Subcutaneous adipose tissue (tissue), 4 donors: ENCODE results near the gene CADPS. TPM values are rescaled to one million over a fixed set of nuclear protein-coding genes. Genes with fewer than 3 reads are reported as not detected.

Experiments used
- CTCF ChIP-seq: fragments of 450-650 bp; IDR thresholded peaks from one replicate; pipeline ENCODE4 v1.5.1; 2016; ENCODE audit warnings: low read depth, mild to moderate bottlenecking, control low read depth, antibody characterized with exemption, moderate library complexity
- total RNA-seq, 4 donors: library from RNA; depleted of rRNA; stranded (reverse); fragments of >200 nt; gene quantifications; one replicate each; pipeline ENCODE4 v1.1.0, GENCODE V29; 2016

Gene CADPS
- 10 to 100 TPM in 1 of 4 donors, 1 to 10 TPM in 1, not detected in 2; 1.9 to 25.1 TPM for total RNA-seq

GRCh38 chr3:62874711-62875557, at the start of gene CADPS:
TSS of gene CADPS (minus strand) at chr3:62875416. CDS start at chr3:62875029, 387 bp downstream.
- TF ChIP-seq CTCF, result no peak

- no peak for TF ChIP-seq CTCF
Observed at GRCh38 chr3:62923066-62923465, 47.9 kb upstream of the CADPS start.

- TF ChIP-seq CTCF, result no peak
Observed at GRCh38 chr3:62922326-62922725, 47.1 kb upstream of the CADPS start.

GRCh38 chr3:62920466-62920784, 45.2 kb upstream of the CADPS start:
- TF ChIP-seq CTCF, result no peak

- no peak for TF ChIP-seq CTCF
Observed at GRCh38 chr3:62919784-62920465, 44.7 kb upstream of the CADPS start.

- TF ChIP-seq CTCF, result no peak
Observed at GRCh38 chr3:62918777-62919176, 43.6 kb upstream of the CADPS start.

GRCh38 chr3:62918131-62918530, 42.9 kb upstream of the CADPS start:
- no peak for TF ChIP-seq CTCF
